OCI-LY1 (cell line): Measurements from ENCODE around the gene SOX5.

Experiments
- H2AFZ ChIP-seq: fragments of 200-600 bp; sonication (generic), shearing (Covaris generic); 2 replicates; pipeline ENCODE4 v1.6.0; 2014; ENCODE audit warnings: antibody characterized with exemption, mild to moderate bottlenecking, low read length
- H3F3A ChIP-seq: fragments of 200-600 bp; sonication (generic), shearing (Covaris generic); 2 replicates; pipeline ENCODE4 v1.6.0; 2014; ENCODE audit warnings: mild to moderate bottlenecking, antibody characterized with exemption, low read length, moderate library complexity; ENCODE audit not compliant: insufficient read depth
- H3K27ac ChIP-seq: fragments of 200-600 bp; sonication (generic); 2 replicates; pipeline ENCODE4 v1.5.1; 2014; ENCODE audit warnings: low read length, mixed run types, mild to moderate bottlenecking, low read depth; ENCODE audit not compliant: poor library complexity, severe bottlenecking
- H3K27me3 ChIP-seq: fragments of 200-600 bp; sonication (generic); 2 replicates; pipeline ENCODE4 v1.6.0; 2014; ENCODE audit warnings: antibody characterized with exemption, mild to moderate bottlenecking, low read length, moderate library complexity; ENCODE audit not compliant: insufficient read depth
- H3K36me3 ChIP-seq: fragments of 200-600 bp; sonication (generic); 2 replicates; pipeline ENCODE4 v1.6.1; 2014; ENCODE audit warnings: mild to moderate bottlenecking, antibody characterized with exemption, low read length, moderate library complexity, mixed read lengths; ENCODE audit not compliant: insufficient read depth
- H3K4me1 ChIP-seq: fragments of 200-600 bp; sonication (generic); 2 replicates; pipeline ENCODE4 v1.5.1; 2014; ENCODE audit warnings: mild to moderate bottlenecking, low read length, moderate library complexity; ENCODE audit not compliant: insufficient read depth, severe bottlenecking
- H3K4me2 ChIP-seq: fragments of 200-600 bp; sonication (generic), shearing (Covaris generic); 2 replicates; pipeline ENCODE4 v1.6.1; 2014; ENCODE audit warnings: low read length
- H3K4me3 ChIP-seq: fragments of 200-600 bp; sonication (generic); 2 replicates; pipeline ENCODE4 v1.5.1; 2014; ENCODE audit warnings: low read length, low read depth, mild to moderate bottlenecking, mixed read lengths; ENCODE audit not compliant: poor library complexity, severe bottlenecking
- H3K79me2 ChIP-seq: fragments of 200-600 bp; shearing (Covaris generic); 2 replicates; pipeline ENCODE4 v1.6.1; 2016; ENCODE audit warnings: mixed run types, low read length, mixed read lengths; ENCODE audit not compliant: insufficient read depth
- H3K9ac ChIP-seq: fragments of 200-600 bp; sonication (generic), shearing (Covaris generic); 2 replicates; pipeline ENCODE4 v1.6.1; 2014; ENCODE audit warnings: mild to moderate bottlenecking, low read length, mixed read lengths
- H3K9me2 ChIP-seq: fragments of 200-600 bp; sonication (generic), shearing (Covaris generic); 2 replicates; pipeline ENCODE4 v1.6.1; 2014; ENCODE audit warnings: low read depth, mild to moderate bottlenecking, low read length, mixed read lengths
- H3K9me3 ChIP-seq: fragments of 200-600 bp; shearing (Covaris generic); 2 replicates; pipeline ENCODE4 v1.6.1; 2014; ENCODE audit warnings: low read length, mixed read lengths
- H4K20me1 ChIP-seq: fragments of 200-600 bp; sonication (generic), shearing (Covaris generic); 2 replicates; pipeline ENCODE4 v1.6.0; 2016; ENCODE audit warnings: mild to moderate bottlenecking, low read length; ENCODE audit not compliant: insufficient read depth
- EZH2 ChIP-seq: fragments of 200-600 bp; sonication (generic), shearing (Covaris generic); IDR thresholded peaks from 2 replicates; pipeline ENCODE4 v1.8.0; 2017; ENCODE audit warnings: borderline replicate concordance, mixed run types, mild to moderate bottlenecking, antibody characterized with exemption, low read length, moderate library complexity, mixed read lengths
- TF ChIP-seq, protein P1 (sequence below): fragments of 200-600 bp; sonication (generic), shearing (Covaris generic); IDR thresholded peaks from 2 replicates; pipeline ENCODE4 v1.5.1; 2017; ENCODE audit warnings: mild to moderate bottlenecking, antibody characterized with exemption, low read length, moderate library complexity, mixed read lengths

The SOX5 gene

DNA sequence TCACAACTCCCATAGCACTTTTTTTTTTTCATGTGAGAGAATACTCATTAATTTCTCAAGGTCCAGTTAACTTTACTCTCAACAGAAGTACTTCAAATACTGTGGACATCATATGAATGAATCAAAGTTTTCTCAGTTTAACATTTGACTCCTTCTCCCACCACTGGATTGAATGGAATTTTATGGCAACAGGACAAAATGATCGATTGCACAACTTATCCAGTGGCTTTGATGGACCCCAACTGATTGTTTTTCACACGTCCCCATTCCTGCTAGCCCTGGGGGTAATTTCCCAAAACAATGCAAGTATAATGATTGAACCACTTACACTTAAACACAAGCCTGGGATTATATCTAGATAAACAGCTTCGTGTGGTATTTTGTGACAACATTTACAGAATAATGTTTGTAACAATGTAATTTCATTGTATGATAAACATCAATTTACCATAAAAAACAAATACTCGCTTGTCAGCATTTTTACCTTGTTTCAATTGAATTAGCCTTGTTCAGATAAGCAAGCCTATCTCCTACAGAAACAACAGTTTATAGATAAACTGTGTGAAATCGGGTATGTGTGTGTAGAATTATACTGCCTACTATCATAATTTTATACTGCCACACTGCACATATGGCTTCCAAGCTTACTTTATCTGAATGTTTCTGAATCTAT, 60.9 kb downstream of the SOX5 start:
- Histone ChIP-seq H3K27me3 (no peaks in the 10 kb centered on the region), H3K9me3 (no peaks in the 10 kb centered on the region), H2AFZ (no peak overlapping the region), H3K79me2 (no peaks in the 10 kb centered on the region), H3K4me2 (no peak overlapping the region), H3K36me3 (no peaks in the 10 kb centered on the region), H4K20me1 (no peaks in the 10 kb centered on the region), H3K4me3 (no peak overlapping the region), H3K4me1 (no peaks in the 10 kb centered on the region), H3K27ac (no peak overlapping the region), H3K9ac (no peak overlapping the region), H3F3A (no peaks in the 10 kb centered on the region), H3K9me2 (no peaks in the 10 kb centered on the region)
- TF ChIP-seq EZH2, result no peak
- TF ChIP-seq, protein P1, sequence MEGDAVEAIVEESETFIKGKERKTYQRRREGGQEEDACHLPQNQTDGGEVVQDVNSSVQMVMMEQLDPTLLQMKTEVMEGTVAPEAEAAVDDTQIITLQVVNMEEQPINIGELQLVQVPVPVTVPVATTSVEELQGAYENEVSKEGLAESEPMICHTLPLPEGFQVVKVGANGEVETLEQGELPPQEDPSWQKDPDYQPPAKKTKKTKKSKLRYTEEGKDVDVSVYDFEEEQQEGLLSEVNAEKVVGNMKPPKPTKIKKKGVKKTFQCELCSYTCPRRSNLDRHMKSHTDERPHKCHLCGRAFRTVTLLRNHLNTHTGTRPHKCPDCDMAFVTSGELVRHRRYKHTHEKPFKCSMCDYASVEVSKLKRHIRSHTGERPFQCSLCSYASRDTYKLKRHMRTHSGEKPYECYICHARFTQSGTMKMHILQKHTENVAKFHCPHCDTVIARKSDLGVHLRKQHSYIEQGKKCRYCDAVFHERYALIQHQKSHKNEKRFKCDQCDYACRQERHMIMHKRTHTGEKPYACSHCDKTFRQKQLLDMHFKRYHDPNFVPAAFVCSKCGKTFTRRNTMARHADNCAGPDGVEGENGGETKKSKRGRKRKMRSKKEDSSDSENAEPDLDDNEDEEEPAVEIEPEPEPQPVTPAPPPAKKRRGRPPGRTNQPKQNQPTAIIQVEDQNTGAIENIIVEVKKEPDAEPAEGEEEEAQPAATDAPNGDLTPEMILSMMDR, result no peak

DNA sequence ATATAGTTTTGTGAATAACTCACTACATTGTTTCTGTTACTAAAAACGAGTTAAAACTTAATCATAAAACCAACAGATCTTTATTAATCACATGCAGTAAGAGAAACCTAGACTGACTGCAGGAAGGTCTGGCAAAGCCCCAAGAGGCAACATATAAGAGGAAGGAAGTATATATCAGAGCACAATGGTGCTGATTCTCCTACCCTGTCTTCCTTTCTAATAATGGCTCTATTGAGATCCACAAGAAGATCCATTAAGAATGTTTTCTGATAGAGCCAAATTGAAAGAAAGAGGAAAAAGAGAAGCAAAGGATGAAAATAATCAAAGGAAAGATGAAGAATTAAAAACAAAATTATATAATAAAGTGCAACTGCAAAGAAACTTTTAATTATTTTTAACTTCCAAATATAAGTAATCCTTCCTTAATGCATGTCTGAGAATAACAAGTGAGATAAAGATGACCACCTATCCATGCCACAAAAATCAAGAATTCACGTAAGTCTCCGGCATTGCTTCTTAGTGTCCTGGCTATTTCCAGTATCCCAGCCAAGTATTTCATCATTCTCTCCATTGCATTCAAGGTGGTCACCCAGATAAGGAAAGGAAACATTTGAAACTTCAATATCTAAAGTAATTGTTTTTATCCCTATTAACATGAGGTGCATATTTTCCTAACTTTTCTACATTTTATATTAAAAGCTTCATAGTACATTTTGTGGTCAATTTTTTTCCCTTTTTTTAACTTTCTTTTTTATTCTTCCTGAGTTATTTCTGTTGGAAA, 62.2 kb downstream of the SOX5 start:
- Histone ChIP-seq H3K27ac (no peak overlapping the region), H3K9me2 (no peaks in the 10 kb centered on the region), H3K36me3 (no peaks in the 10 kb centered on the region), H3K4me2 (no peak overlapping the region), H3K4me1 (no peaks in the 10 kb centered on the region), H3K9me3 (no peaks in the 10 kb centered on the region), H2AFZ (no peak overlapping the region), H3K9ac (no peak overlapping the region), H4K20me1 (no peaks in the 10 kb centered on the region), H3K79me2 (no peaks in the 10 kb centered on the region), H3K4me3 (no peak overlapping the region), H3K27me3 (no peaks in the 10 kb centered on the region), H3F3A (no peaks in the 10 kb centered on the region)
- TF ChIP-seq EZH2, result no peak
- TF ChIP-seq, protein P1, result no peak

DNA sequence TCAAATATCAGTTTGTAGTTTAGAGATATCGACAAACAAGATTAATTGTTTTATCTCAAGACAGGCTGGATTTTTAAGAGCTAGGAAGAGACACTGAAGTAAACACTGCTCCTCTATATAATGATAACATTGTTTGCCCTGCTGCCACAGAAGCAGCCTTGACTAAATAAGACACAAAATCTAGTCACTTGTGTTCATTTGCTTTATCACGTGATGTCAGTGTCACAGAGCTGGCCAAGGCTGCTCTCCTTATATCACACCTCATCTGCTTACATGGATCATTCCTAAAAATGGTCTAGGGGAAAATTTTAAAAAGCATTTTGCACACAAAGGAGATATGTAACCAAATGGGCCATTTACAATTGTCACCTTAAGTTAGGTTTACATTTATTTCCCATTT, 64.1 kb downstream of the SOX5 start:
- no peaks in the 10 kb centered on the region for H3K79me2 ChIP-seq
- H3F3A ChIP-seq, result no peaks in the 10 kb centered on the region
- no peak overlapping the region for H3K9ac ChIP-seq
- H3K27me3 ChIP-seq, result no peaks in the 10 kb centered on the region
- H2AFZ ChIP-seq, result no peak overlapping the region
- no peak overlapping the region for H3K27ac ChIP-seq
- H3K36me3 ChIP-seq, result no peaks in the 10 kb centered on the region
- H3K9me2 ChIP-seq, result no peaks in the 10 kb centered on the region
- H4K20me1 ChIP-seq, result no peaks in the 10 kb centered on the region
- H3K4me1 ChIP-seq, result no peaks in the 10 kb centered on the region
- H3K9me3 ChIP-seq, result no peaks in the 10 kb centered on the region
- no peak overlapping the region for H3K4me3 ChIP-seq
- TF ChIP-seq, protein P1, result no peak
- no peak for TF ChIP-seq EZH2
- no peak overlapping the region for H3K4me2 ChIP-seq
